Fibroblast of the aortic adventitia (primary cell): ENCODE measurements around the gene RPS15A. TPM values are rescaled to one million over a fixed set of nuclear protein-coding genes. Genes with fewer than 3 reads are reported as not detected.

Experiments used
- DNase-seq: peaks from one replicate; pipeline ENCODE4 v3.0.0-alpha.2; 2010; ENCODE audit warnings: low read depth
- H3K4me3 ChIP-seq: 2 replicates; pipeline ENCODE4 v1.5.1; 2011; ENCODE audit warnings: low read depth, mild to moderate bottlenecking, control low read depth, low read length, moderate library complexity
- total RNA-seq: library from RNA; depleted of rRNA; stranded (reverse); fragments of >200 nt; gene quantifications from 2 replicates; pipeline ENCODE4 v1.2.3, GENCODE V29; 2012; ENCODE audit warnings: low replicate concordance
- TF ChIP-seq, protein P1 (sequence below): IDR thresholded peaks from 2 replicates; pipeline ENCODE4 v1.5.1; 2011; ENCODE audit warnings: mild to moderate bottlenecking, low read length, control low read depth, inconsistent platforms; ENCODE audit not compliant: insufficient read depth

Gene RPS15A
- total RNA-seq, 1 donor = 2,964 TPM

- no peak overlapping the region for H3K4me3 ChIP-seq
- DNase-seq = no peak
- TF ChIP-seq, protein P1, sequence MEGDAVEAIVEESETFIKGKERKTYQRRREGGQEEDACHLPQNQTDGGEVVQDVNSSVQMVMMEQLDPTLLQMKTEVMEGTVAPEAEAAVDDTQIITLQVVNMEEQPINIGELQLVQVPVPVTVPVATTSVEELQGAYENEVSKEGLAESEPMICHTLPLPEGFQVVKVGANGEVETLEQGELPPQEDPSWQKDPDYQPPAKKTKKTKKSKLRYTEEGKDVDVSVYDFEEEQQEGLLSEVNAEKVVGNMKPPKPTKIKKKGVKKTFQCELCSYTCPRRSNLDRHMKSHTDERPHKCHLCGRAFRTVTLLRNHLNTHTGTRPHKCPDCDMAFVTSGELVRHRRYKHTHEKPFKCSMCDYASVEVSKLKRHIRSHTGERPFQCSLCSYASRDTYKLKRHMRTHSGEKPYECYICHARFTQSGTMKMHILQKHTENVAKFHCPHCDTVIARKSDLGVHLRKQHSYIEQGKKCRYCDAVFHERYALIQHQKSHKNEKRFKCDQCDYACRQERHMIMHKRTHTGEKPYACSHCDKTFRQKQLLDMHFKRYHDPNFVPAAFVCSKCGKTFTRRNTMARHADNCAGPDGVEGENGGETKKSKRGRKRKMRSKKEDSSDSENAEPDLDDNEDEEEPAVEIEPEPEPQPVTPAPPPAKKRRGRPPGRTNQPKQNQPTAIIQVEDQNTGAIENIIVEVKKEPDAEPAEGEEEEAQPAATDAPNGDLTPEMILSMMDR = no peak
Measured at GRCh38 chr16:18804540-18804939, 14.4 kb upstream of the RPS15A start.

- TF ChIP-seq, protein P1 = no peak
- H3K4me3 ChIP-seq = no peak overlapping the region
- DNase-seq = peak; percentile 48
Measured at GRCh38 chr16:18803569-18804462, 13.7 kb upstream of the RPS15A start.

- no peak for DNase-seq
- H3K4me3 ChIP-seq = no peak overlapping the region
Measured at GRCh38 chr16:18802767-18803343, 12.7 kb upstream of the RPS15A start.

DNA sequence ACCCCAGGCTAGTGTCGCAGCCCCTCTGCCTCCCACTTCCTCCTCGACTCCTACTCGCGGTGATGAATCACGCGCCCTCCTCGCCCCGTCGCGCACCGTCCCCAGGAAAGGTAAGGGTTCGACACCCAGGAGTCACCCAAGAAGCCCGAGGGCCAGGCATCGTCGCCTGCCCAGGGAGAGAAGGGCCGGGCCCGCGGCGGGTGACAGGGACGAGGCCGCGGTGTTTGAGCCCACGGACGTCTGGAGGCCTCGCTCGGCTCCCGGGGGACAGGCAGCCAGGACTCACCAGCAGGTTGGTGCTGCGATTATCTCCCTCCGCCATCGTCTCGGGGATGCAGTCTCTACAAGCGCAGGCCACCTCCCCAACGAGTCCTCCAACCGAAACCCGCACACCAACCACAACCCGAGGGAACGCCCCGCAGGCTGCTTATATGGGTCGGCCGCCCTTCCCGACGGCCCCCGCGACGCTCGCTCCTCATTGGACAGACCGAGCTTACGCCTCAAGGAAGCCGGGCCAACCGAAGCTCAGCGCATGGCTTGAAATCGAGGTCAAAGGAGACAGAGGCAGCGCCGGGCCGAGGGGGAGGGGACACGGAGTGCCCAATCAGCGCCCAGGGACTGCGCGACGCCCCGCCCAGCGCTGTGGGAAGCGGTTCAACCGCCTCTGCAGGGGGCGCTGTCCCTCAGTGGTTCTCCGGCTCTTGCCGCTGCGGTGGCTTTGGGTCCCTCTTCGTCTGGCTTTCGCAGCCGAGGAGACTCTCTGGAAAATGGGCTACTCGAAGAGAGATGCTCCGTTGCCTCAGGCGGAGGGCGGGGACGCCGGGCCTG lies 11.2 kb upstream of the RPS15A start, which contains the start of gene ARL6IP1:
ARL6IP1 (minus strand) TSS at position 405 of the 828 bp plus-strand sequence; CDS start at position 322, 83 bp downstream.
- peak within 1 kb of the TSS; percentile 86 for H3K4me3 ChIP-seq
- TF ChIP-seq, protein P1 = peak; percentile 79
- DNase-seq = peak; percentile 99

More at GRCh38 chr16:18802767-18803343, 12.7 kb upstream of the RPS15A start:
- TF ChIP-seq, protein P1 = no peak

DNA sequence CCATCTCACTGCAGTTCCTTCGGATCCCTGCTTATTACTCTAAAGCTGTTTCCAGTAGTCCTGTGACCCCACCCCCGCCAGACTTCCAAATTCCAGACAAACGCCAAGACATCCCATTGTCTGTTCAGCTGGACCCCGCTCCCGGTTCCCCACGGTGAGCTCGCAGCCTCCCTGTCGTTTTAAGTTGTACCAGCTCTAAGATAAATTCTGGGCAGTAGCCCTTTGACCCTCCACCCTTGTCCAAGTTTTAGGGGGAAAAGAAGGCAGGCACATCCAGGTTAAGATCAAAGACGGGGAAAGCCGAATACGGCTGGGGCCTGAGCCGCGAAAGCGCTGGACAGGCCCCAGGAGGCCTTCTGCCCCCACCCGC lies 10.6 kb upstream of the RPS15A start:
- peak; percentile 20 for DNase-seq
- H3K4me3 ChIP-seq = peak overlapping the region; percentile 86
- TF ChIP-seq, protein P1 = no peak

DNA sequence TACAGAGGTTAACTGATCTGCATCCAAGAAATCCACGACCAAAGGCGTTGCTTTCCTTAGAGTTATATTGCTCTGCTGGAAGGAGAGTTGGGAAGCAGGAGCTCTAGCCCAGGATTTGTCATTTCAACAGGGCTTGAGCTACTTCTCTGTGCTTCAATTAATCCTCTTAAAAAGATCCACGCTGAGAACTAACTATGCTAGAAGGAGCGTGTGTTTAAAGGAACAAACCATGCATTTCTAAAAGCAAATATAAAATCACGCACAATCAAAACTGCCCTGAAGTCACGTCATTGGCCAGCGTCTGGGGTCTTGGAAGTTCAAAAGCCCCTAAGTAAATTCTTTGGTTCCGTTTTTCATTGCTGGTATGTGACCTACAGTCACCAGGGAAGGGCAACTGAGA lies 10.2 kb upstream of the RPS15A start:
- peak; percentile 20 for DNase-seq
- H3K4me3 ChIP-seq = peak overlapping the region; percentile 86
- TF ChIP-seq, protein P1 = no peak
